IPS-15b (cell line): ENCODE measurements around the gene ENPP7.

Experiments used
- H3K27me3 ChIP-seq: one replicate; pipeline ENCODE4 v1.6.1; 2013; ENCODE audit warnings: low read length; ENCODE audit not compliant: control insufficient read depth, insufficient read depth
- H3K36me3 ChIP-seq: one replicate; pipeline ENCODE4 v1.6.1; 2013; ENCODE audit warnings: low read length; ENCODE audit not compliant: control insufficient read depth, insufficient read depth
- H3K4me1 ChIP-seq: one replicate; pipeline ENCODE4 v1.6.1; 2013; ENCODE audit warnings: mild to moderate bottlenecking, low read length; ENCODE audit not compliant: control insufficient read depth, insufficient read depth
- H3K4me3 ChIP-seq: one replicate; pipeline ENCODE4 v1.5.1; 2013; ENCODE audit warnings: low read depth, low read length
- H3K9ac ChIP-seq: one replicate; pipeline ENCODE4 v1.6.1; 2013; ENCODE audit warnings: low read depth, mild to moderate bottlenecking, low read length
- H3K9me3 ChIP-seq: one replicate; pipeline ENCODE4 v1.6.1; 2013; ENCODE audit warnings: mild to moderate bottlenecking, low read length; ENCODE audit not compliant: control insufficient read depth, insufficient read depth

Gene ENPP7

DNA sequence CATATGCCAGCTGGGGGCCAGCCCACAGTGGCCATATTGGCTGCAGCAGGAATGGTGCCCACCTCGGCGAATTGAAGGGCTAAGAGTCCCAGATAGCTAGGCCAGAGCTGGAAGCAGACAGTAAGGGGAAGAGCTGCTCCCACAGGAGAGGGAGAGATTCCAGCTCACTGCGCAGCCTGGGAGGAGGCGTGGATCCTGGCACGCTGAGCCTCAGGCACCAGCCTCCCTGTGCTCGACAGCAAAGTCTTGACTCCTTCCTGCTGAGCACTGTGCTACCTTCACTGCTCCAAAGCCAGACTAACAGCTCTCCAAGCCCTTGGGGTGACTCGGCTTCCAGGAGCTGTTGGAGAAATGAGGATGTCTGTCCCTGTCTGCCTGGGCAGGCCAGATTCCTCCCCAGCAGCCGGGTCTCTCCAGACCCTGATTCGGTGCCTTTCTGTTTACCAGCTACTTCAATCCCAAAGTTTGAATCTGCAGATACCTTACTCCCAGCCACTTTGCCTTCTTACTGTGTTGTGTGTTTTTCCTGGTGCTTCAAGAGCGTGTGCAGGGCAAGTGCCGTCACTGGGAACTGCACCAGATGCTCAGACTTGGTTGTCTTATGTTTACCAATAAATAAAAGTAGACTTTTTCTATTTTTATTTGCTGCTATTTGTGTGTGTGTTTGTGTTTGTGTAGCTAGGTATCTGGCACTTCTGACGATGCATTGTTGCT is 56.3 kb downstream of the ENPP7 start:
- Histone ChIP-seq H3K9ac (no peak overlapping the region), H3K9me3 (no peaks in the 10 kb centered on the region), H3K27me3 (peaks cover 48% of the 10 kb centered on the region), H3K4me1 (peaks cover 8% of the 10 kb centered on the region), H3K36me3 (peaks cover 27% of the 10 kb centered on the region), H3K4me3 (no peak overlapping the region)

DNA sequence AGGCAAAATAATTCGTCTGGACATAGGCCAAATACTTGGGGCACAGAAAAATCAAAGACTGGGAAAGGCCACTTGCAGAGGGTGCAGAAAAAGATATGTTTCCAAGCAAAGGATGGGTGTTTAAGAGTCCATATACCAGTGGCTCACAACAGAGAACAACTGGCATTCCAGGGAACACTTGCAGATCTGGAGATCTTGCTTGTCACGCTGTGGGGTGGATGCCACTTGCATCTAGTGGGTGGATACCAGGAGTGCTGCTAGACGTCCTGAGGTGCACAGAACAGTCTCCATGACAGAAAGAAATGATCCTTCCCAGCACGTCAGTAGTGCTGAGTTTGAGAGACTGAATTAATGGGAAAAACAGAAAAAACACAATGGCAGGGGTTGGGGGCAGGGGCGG is 57.7 kb downstream of the ENPP7 start:
- Histone ChIP-seq H3K4me1 (peaks cover 8% of the 10 kb centered on the region), H3K9me3 (no peaks in the 10 kb centered on the region), H3K9ac (no peak overlapping the region), H3K4me3 (no peak overlapping the region), H3K27me3 (peaks cover 61% of the 10 kb centered on the region), H3K36me3 (peaks cover 19% of the 10 kb centered on the region)

DNA sequence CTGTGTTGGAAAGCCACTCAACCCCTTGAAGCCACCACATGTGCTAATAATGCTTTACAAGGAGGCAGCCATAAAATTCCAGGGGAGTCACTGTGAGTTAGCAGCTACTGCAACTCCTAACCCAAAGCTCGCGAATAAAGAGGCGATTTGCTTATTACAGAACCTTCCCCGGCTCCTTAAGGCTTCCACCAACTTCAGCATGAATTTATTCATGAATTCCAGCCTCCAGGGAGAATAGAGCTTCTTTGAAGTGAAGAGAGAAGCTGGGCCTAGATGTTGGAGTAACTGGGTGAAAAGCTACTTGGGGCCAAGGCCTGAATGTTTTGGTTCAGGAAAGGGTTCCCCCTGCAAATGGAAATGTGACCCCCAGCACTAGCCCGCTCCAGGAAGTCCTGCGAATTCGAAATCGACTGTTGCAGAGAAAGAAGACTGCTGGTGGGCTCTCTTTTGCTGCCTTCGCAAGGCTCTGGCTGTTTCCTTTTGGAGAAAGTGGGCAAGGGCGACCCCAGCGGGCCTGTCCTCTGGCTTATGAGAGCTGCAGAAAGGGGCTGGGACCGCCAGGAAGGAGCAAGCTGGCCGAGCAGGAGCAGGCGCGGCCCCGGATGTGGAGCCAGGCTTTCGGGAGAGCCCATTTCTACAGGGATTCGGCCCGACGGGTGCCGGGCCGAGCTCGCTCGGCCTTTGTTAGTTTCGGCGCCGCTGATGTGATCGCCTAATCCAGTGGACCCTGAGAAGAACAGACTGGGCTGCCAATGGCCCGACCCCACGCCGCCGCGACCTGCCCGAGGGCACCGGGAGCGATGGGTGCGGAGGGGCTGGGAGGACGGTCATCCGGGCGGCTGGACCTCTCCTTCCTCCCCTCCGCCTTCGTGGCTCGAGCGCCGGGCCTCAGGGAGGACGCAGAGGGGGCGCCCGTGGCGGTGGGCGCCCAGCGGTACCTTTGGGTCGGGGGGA is 58.5 kb downstream of the ENPP7 start:
- H3K4me1 ChIP-seq: peaks cover 11% of the 10 kb centered on the region
- H3K27me3 ChIP-seq: peaks cover 69% of the 10 kb centered on the region
- H3K9ac ChIP-seq: peak overlapping the region; percentile 37
- no peaks in the 10 kb centered on the region for H3K9me3 ChIP-seq
- peak overlapping the region; percentile 53 for H3K4me3 ChIP-seq
- peaks cover 11% of the 10 kb centered on the region for H3K36me3 ChIP-seq

DNA sequence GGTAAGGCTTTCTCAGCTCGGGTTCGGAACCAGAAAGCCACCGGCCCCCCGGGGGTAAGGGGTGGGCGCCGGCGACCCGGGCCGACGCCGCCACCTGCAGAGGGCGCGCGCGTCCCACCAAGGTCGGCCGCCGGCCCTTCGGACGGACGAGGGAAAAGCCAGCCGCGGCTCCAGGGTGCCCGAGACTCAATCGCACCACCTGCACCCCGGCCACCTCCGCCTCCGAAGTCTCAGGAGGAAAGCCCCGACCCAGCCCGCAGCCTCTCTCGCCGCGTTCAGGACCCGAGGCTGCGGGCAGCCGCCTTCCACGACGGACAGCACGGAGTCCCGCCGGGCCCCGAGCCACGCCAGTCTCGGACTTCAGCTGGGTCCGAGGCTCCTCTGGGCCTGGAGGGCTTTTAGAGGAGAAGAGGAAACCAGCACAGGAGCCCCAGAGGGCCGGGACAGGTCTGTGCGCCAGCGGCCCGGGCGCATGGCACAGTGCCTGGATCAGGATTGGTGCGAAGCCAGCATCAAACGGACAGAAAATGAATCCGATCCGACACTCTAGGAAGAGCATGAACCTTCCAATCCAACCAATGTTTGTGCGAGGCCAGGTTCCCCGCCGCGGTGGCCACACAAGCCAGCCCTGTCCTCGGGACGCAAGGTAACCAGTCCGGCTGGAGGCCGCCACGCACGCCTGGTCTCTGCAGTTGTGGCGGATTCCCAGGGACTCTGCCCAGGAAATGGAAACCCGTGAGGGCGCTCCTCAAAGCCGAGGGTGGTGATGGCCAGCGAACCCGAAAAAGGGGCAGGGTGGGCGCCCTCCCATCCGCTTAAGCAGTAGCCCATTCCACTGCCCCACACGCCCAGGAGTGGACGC is 59.4 kb downstream of the ENPP7 start:
- H3K9ac ChIP-seq: no peak overlapping the region
- H3K4me3 ChIP-seq: peak overlapping the region; percentile 53
- H3K27me3 ChIP-seq: peaks cover 78% of the 10 kb centered on the region
- H3K36me3 ChIP-seq: peaks cover 2% of the 10 kb centered on the region
- H3K9me3 ChIP-seq: no peaks in the 10 kb centered on the region
- peaks cover 13% of the 10 kb centered on the region for H3K4me1 ChIP-seq

DNA sequence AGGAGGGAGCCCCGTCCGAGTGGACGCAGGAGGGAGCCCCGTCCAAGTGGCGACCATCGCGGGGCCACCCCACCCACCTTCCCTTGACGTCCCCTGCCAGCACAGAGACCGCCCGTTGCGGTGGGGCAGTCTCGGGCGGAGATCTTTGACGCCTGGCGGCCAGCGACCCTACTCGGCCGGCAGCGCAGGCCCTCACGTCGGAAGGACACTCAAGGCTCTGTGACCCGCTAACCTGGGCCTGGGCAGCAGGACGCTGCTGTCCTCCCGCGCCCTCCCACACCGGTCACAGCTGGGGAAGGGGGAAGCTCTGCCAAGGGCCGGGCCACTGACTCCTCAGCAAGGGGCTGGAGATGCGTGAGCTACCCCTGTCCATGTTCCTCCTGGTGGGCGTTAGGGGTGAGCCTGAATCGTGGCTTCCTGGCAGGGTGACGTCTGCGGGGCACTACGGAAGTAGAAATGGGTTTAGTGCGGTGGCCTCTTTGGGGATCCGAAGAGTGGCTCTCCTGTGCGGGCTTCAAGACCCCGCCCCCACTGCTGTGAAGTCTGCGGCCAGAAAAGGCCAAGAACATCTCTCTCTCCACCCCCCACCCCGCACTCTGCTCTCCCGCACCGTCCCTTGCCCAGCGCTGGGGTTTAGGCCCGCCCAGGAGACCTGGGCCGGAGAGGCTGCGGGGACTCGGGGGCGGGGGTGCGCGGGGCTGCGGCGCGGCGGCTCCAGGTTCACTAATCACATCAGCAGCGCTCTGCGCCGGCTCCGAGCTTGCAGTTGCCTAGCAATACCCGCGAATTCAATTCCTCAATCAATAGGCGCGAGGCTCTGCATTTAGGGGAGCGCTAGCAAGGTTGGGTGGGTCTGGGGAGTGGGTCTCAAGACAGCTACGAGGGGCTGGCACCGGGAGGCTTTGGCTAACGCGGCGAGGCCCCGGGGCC is 60.3 kb downstream of the ENPP7 start:
- H3K4me1 ChIP-seq: peaks cover 15% of the 10 kb centered on the region
- H3K36me3 ChIP-seq: no peaks in the 10 kb centered on the region
- peak overlapping the region; percentile 13 for H3K4me3 ChIP-seq

DNA sequence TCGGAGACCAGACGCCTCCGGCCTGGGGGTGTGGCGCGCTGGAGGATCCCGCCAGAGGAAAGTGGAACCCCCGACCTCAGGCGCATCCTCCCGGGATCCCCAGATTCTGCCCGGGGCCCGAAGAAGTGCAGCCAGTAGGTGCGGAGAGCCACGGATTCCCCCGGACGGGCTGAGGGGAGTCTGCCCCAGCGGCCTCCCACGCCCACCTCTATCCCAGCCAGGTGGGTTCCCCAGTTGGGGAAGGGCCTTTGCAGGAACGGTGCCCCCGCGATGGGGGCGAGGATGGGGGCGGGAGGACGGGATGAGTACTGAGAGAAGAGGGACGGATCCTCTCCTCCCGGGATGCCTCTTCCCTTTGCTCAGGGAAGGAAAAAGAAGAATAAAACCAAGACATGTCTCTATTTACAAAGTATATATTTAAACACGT is 61.0 kb downstream of the ENPP7 start:
- no peaks in the 10 kb centered on the region for H3K9me3 ChIP-seq
- H3K36me3 ChIP-seq: no peaks in the 10 kb centered on the region
- no peak overlapping the region for H3K4me3 ChIP-seq
- H3K27me3 ChIP-seq: peaks cover 91% of the 10 kb centered on the region
- no peak overlapping the region for H3K9ac ChIP-seq
- H3K4me1 ChIP-seq: peaks cover 19% of the 10 kb centered on the region

More for the DNA sequence above, 60.3 kb downstream of the ENPP7 start:
- H3K9ac ChIP-seq: no peak overlapping the region
- peaks cover 87% of the 10 kb centered on the region for H3K27me3 ChIP-seq
- no peaks in the 10 kb centered on the region for H3K9me3 ChIP-seq
